Ishikawa (cell line): ENCODE results near the gene KCNJ6.

Source experiments
- CEBPB ChIP-seq: IDR thresholded peaks from 2 replicates; pipeline ENCODE4 v1.6.1; 2012
- EP300 ChIP-seq: IDR thresholded peaks from 2 replicates; pipeline ENCODE4 v1.6.1; 2012; ENCODE audit warnings: borderline replicate concordance
- MAX ChIP-seq: IDR thresholded peaks from 2 replicates; pipeline ENCODE4 v1.6.1; 2012
- RAD21 ChIP-seq: IDR thresholded peaks from 2 replicates; pipeline ENCODE4 v1.6.1; 2012; ENCODE audit warnings: low read depth
- TAF1 ChIP-seq: IDR thresholded peaks from 2 replicates; pipeline ENCODE4 v1.6.1; 2012; ENCODE audit warnings: low read depth, mild to moderate bottlenecking
- TF ChIP-seq, protein P1 (sequence below): IDR thresholded peaks from 2 replicates; pipeline ENCODE4 v1.6.1; 2012
- TF ChIP-seq, protein P2 (sequence below): IDR thresholded peaks from 2 replicates; pipeline ENCODE4 v1.6.1; 2012; ENCODE audit warnings: low read depth, mild to moderate bottlenecking

DNA sequence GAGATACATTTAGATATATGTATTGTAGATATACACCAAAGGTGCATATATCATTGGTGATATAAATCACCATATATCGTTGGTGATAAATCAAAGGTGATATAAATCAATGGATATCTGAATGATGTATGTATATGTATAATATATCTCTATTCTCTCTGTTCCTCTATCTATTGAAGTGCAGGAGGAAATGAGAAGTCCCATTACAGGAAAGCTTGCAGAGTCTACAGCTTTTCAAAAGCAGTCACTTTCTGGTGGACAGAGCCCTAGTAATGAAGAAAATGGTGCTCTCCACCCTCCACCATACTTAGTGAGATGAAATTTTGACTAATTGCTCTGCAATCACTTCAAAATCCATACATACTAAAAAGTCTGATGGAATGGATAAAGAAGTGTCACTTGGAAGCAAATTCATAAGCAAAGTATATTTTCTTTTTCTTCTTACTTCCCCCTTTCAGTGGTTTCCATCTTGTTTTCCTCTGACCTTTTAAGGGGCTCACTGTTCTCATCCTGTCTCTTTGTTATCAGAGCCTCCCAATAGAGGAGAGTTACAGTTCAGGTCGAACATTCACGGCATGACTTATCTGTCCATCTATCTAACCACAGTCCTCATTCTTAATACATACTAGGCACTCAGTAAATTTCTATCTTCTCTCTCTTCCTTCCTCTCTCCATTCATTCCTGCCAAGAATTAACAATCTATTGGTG is 227.2 kb downstream of the KCNJ6 start:
- TF ChIP-seq CEBPB (no peak), RAD21 (no peak), TAF1 (no peak), EP300 (no peak), MAX (no peak)
- TF ChIP-seq, protein P1, sequence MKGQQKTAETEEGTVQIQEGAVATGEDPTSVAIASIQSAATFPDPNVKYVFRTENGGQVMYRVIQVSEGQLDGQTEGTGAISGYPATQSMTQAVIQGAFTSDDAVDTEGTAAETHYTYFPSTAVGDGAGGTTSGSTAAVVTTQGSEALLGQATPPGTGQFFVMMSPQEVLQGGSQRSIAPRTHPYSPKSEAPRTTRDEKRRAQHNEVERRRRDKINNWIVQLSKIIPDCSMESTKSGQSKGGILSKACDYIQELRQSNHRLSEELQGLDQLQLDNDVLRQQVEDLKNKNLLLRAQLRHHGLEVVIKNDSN = no peak
- TF ChIP-seq, protein P2, sequence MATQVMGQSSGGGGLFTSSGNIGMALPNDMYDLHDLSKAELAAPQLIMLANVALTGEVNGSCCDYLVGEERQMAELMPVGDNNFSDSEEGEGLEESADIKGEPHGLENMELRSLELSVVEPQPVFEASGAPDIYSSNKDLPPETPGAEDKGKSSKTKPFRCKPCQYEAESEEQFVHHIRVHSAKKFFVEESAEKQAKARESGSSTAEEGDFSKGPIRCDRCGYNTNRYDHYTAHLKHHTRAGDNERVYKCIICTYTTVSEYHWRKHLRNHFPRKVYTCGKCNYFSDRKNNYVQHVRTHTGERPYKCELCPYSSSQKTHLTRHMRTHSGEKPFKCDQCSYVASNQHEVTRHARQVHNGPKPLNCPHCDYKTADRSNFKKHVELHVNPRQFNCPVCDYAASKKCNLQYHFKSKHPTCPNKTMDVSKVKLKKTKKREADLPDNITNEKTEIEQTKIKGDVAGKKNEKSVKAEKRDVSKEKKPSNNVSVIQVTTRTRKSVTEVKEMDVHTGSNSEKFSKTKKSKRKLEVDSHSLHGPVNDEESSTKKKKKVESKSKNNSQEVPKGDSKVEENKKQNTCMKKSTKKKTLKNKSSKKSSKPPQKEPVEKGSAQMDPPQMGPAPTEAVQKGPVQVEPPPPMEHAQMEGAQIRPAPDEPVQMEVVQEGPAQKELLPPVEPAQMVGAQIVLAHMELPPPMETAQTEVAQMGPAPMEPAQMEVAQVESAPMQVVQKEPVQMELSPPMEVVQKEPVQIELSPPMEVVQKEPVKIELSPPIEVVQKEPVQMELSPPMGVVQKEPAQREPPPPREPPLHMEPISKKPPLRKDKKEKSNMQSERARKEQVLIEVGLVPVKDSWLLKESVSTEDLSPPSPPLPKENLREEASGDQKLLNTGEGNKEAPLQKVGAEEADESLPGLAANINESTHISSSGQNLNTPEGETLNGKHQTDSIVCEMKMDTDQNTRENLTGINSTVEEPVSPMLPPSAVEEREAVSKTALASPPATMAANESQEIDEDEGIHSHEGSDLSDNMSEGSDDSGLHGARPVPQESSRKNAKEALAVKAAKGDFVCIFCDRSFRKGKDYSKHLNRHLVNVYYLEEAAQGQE = no peak
